ENCODE data around the gene COPS3. TPM values are rescaled to one million over a fixed set of nuclear protein-coding genes. Genes with fewer than 3 reads are reported as not detected.

COPS3 gene
- total and polyA plus RNA-seq, 10 donors, result 29.9 to 58.9 (median 44.5) TPM

DNA sequence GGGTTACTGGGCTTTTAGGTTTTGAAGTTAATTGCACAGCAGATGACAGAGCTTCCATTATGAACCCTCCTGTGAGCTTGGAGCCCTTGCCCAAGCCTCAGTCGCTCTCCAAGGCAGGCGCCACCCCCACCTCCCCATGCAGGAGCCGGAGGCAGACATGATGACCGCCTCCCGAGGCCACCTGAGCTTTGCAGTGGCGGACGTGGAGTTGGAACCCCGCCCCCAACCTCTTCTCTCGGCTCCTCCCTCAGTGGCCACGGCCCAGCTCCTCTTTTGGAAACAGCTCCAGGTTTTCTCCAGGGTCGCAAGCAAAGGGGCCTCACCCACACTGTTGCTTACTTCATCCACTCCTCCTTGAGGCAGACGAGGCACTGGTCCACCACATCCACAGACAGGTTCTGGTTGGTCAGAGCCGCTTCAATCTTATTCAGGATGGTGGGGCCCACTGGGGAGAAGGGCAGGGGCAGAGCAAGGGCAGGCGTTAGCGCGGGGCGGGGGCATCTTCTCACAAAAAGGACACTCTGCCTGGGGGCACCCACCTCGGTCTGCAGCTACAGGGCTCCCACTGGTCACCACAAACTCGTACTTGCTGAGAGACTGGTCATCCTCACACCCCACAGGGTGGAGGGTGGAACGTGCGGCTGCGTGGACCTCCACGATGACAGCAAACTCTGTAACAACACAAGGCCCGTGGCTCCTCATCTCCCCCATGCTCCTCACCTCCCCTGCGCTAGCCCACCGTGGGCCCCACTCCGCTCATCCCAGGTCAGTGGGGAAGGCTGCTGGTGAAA, 66.2 kb downstream of the COPS3 start:
- DNase-seq, result no peak
- Histone ChIP-seq H3K36me3 (peaks cover 18 to 100% (median 86%) of the 10 kb centered on the region in 6 donors), H3K27ac (no peak overlapping the region), H3K9me3 (no peaks in the 10 kb centered on the region), H3K4me3 (no peak overlapping the region), H3K4me1 (no peaks in the 10 kb centered on the region), H3K27me3 (replicated peaks in 1 of 7) (no peaks in the 10 kb centered on the region)
- intact Hi-C loops (cut with DNase I; ENCODE audit: low total_unique reads), result no loop called here
- TF ChIP-seq POLR2AphosphoS5 (IDR thresholded peaks at IDR 0.05) (peak in 2 of 3 donors; percentile 5 to 14), POLR2A (IDR thresholded peaks at IDR 0.05) (no peak)
- 83 to 93% (median 91%) methylated on average over 25 to 27 of the region's 27 CpGs for WGBS, 5 donors

DNA sequence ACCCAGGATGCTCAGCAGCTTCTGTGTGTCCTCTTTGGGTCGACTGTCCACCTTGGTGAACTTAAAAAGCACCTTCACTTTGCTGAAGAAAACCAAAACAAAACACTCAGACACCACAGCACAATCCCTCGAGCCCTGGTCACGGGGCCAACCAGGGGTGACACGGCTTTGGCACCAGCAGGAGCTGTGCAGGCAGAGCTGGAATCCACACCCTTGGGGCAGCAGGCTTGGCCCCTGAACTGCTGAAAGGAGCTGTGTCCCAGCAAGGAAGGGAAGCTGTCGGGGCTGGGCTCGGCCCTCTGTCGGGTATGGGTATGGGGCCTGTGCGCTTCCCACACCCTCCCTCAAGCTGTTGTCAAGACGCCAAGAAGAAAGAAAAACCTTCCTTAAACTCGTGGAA, 67.3 kb downstream of the COPS3 start:
- no peak for DNase-seq
- Histone ChIP-seq H3K27ac (no peak overlapping the region), H3K4me1 (no peaks in the 10 kb centered on the region), H3K9me3 (no peaks in the 10 kb centered on the region), H3K36me3 (peaks cover 16 to 92% (median 77%) of the 10 kb centered on the region in 6 donors), H3K4me3 (no peak overlapping the region), H3K27me3 (replicated peaks in 1 of 7) (no peaks in the 10 kb centered on the region)
- TF ChIP-seq POLR2A (IDR thresholded peaks at IDR 0.05), result no peak
- TF ChIP-seq, protein P1, sequence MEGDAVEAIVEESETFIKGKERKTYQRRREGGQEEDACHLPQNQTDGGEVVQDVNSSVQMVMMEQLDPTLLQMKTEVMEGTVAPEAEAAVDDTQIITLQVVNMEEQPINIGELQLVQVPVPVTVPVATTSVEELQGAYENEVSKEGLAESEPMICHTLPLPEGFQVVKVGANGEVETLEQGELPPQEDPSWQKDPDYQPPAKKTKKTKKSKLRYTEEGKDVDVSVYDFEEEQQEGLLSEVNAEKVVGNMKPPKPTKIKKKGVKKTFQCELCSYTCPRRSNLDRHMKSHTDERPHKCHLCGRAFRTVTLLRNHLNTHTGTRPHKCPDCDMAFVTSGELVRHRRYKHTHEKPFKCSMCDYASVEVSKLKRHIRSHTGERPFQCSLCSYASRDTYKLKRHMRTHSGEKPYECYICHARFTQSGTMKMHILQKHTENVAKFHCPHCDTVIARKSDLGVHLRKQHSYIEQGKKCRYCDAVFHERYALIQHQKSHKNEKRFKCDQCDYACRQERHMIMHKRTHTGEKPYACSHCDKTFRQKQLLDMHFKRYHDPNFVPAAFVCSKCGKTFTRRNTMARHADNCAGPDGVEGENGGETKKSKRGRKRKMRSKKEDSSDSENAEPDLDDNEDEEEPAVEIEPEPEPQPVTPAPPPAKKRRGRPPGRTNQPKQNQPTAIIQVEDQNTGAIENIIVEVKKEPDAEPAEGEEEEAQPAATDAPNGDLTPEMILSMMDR (IDR thresholded peaks at IDR 0.05 in 8 of 11, conservative IDR thresholded peaks at IDR 0.05 in 3 of 11), result no peak
- no peak for TF ChIP-seq POLR2AphosphoS5 (IDR thresholded peaks at IDR 0.05)
- intact Hi-C loops (cut with DNase I; ENCODE audit: low total_unique reads), result no loop called here
- 73 to 92% (median 88%) methylated on average over 10 of the region's 10 CpGs for WGBS, 5 donors

DNA sequence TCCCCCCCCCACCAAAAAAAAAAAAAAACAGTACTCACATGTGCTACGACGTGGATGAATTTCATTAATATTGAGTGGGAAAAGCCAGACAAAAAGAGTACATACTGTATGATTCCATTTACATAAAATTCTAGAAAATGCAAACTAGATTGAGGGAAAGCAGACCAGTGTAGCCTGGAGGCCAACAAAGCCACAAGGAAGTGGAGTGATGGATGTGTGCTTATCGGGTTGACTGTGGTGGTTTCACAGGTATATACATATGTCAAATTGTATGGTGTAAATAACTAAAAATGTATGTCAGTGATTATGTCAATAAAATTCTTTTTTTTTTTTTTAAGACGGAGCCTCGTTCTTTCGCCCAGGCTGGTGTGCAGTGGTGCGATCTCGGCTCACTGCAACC, 73.0 kb downstream of the COPS3 start:
- peaks cover 16 to 43% (median 30%) of the 10 kb centered on the region in 6 donors for H3K4me1 ChIP-seq
- no peak overlapping the region for H3K4me3 ChIP-seq
- H3K27ac ChIP-seq, result peak overlapping the region in 1 of 8 donors; percentile 13
- no peaks in the 10 kb centered on the region for H3K9me3 ChIP-seq
- H3K36me3 ChIP-seq, result peaks cover 0 to 35% (median 19%) of the 10 kb centered on the region in 6 donors
- WGBS, 5 donors, result 78 to 85% (median 83%) methylated on average over 8 of the region's 8 CpGs
- intact Hi-C loops (cut with DNase I; ENCODE audit: low total_unique reads), result no loop called here
- TF ChIP-seq POLR2A (IDR thresholded peaks at IDR 0.05) (no peak), POLR2AphosphoS5 (IDR thresholded peaks at IDR 0.05) (no peak)
- TF ChIP-seq, protein P1 (IDR thresholded peaks at IDR 0.05 in 8 of 11, conservative IDR thresholded peaks at IDR 0.05 in 3 of 11), result no peak
- no peak for DNase-seq
- H3K27me3 ChIP-seq (replicated peaks in 1 of 7), result no peaks in the 10 kb centered on the region

DNA sequence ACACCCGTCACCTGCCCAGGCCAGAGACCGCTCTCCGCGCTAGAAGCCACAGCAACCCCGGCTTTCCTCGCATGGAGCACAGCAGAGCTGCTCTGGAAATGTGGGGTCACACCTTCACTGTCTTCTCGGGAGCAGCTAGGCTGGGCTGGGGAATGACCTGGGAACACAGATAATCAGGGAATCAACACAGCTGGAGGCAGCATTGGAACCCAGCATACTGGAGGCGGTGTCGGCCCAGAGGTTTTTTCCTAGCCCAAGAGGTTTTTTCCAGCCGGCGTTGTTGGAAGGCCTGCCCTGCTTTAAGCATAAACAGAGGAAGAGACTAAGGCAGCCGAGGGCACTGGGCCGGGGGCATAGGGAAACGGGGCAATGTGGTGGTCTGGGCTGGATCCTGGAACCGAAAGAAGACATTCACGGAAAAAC, 74.1 kb downstream of the COPS3 start:
- DNase-seq, result no peak
- WGBS, 5 donors, result 66 to 81% (median 74%) methylated on average over 5 to 16 of the region's 16 CpGs
- TF ChIP-seq, protein P1 (IDR thresholded peaks at IDR 0.05 in 8 of 11, conservative IDR thresholded peaks at IDR 0.05 in 3 of 11), result no peak
- TF ChIP-seq POLR2AphosphoS5 (IDR thresholded peaks at IDR 0.05) (no peak), POLR2A (IDR thresholded peaks at IDR 0.05) (no peak)
- Histone ChIP-seq H3K9me3 (no peaks in the 10 kb centered on the region), H3K27me3 (replicated peaks in 1 of 7) (no peaks in the 10 kb centered on the region), H3K36me3 (peaks cover 0 to 35% (median 17%) of the 10 kb centered on the region in 6 donors), H3K27ac (peak overlapping the region; percentile 13 to 84 (median 80)), H3K4me1 (peaks cover 16 to 52% (median 30%) of the 10 kb centered on the region in 6 donors), H3K4me3 (peak overlapping the region in 2 of 8 donors; percentile 56 to 76)
- intact Hi-C loops (cut with DNase I; ENCODE audit: low total_unique reads), result no loop called here
